Urinary bladder (tissue), 4 donors: ENCODE measurements around the gene RHNO1. TPM values are rescaled to one million over a fixed set of nuclear protein-coding genes. Genes with fewer than 3 reads are reported as not detected.

Source experiments
- DNase-seq: peaks from one replicate; pipeline ENCODE4 v3.0.0-alpha.2; 2015; ENCODE audit errors: extremely low spot score
- H3K27ac ChIP-seq: one replicate; pipeline ENCODE4 v1.5.1; 2013; ENCODE audit warnings: low read depth, mild to moderate bottlenecking, moderate library complexity
- H3K36me3 ChIP-seq: one replicate; pipeline ENCODE4 v1.6.1; 2013; ENCODE audit warnings: mild to moderate bottlenecking, moderate library complexity; ENCODE audit not compliant: insufficient read depth
- H3K4me1 ChIP-seq: one replicate; pipeline ENCODE4 v1.6.1; 2013; ENCODE audit warnings: mild to moderate bottlenecking, moderate library complexity; ENCODE audit not compliant: insufficient read depth
- H3K4me3 ChIP-seq: one replicate; pipeline ENCODE4 v1.5.1; 2013; ENCODE audit warnings: low read depth, low read length
- WGBS: extraction: QIAGEN DNeasy Blood & Tissue Kit; methylation state at CpG from one replicate; pipeline ENCODE4 v1.1.7; 2013; 5-methylcytosine and 5-hydroxymethylcytosine counted together
- polyA plus RNA-seq: library from polyadenylated mRNA; stranded (reverse); fragments of 200-250 nt; gene quantifications from one replicate; pipeline ENCODE4 v1.2.3, GENCODE V29; 2013
- total RNA-seq: library from RNA; depleted of rRNA; stranded (reverse); fragments of >200 nt; gene quantifications from one replicate; pipeline ENCODE4 v1.2.3, GENCODE V29; 2014
- donor health status: healthy with polysubstance abuse.
- donor health status: healthy.

The RHNO1 gene
- total and polyA plus RNA-seq, 2 donors: 12.0 to 27.4 TPM

GRCh38 chr12:2897418-2897817 is 20.4 kb downstream of the RHNO1 start:
- Histone ChIP-seq H3K36me3 (no peaks in the 10 kb centered on the region), H3K27ac (no peak overlapping the region), H3K4me1 (peaks cover 2% of the 10 kb centered on the region), H3K4me3 (no peak overlapping the region)
- DNase-seq: no peak
- 95% methylated on average over 5 of the region's 5 CpGs for WGBS

DNA sequence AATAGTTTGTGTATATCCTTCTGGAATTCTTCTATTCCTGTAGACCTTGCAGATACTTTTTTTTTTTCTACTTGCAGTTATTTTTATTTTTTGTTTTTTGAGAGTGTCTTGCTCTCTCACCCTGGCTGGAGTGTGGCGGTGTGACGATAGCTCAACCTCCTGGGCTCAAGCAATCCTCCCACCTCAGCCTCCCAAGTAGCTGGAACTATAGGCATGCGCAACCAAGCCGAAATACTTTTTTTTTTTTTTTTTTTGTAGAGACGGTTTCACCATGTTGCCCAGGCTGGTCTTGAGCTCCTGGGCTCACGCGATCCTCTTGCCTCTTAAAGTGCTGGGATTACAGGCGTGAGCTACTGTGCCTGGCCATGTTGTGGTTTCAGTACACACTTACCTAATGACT is 23.6 kb downstream of the RHNO1 start:
- Histone ChIP-seq H3K27ac (no peak overlapping the region), H3K4me3 (no peak overlapping the region), H3K36me3 (no peaks in the 10 kb centered on the region), H3K4me1 (peaks cover 2% of the 10 kb centered on the region)
- no peak for DNase-seq
- WGBS: 94% methylated on average over 8 of the region's 8 CpGs

DNA sequence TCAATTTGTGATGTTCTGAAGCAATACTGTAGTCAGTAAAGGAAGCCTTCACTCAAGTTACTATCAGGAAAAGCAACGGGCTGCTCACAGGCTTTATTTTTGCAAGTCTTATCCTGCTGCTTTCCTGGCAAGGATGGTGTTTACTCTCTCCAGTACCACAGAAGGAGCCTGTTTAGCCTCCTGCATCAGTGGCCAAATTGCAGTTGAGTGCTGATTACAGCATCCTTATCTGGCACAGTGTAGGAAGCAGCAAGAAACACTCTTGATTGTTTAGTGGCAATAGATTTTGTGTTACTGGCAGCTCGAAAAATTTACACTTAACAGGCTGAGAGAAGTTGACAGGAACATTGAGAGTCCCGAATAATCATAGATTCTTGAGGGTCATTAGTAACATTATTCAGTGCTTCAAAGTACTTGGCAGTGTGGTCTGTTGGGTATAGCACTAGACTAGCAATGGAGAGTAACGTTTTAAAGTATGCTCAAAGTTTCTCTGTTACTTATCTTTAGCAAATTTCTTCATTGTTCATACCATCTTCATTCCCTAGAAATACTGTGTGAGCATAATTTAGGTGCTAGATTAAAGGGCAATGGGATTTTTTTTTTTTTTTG is 25.4 kb downstream of the RHNO1 start:
- no peak for DNase-seq
- Histone ChIP-seq H3K36me3 (no peaks in the 10 kb centered on the region), H3K27ac (no peak overlapping the region), H3K4me3 (no peak overlapping the region), H3K4me1 (peaks cover 2% of the 10 kb centered on the region)
- WGBS: 22% methylated on average over 4 of the region's 4 CpGs

GRCh38 chr12:2904260-2904659 is 27.2 kb downstream of the RHNO1 start:
- Histone ChIP-seq H3K4me1 (peaks cover 2% of the 10 kb centered on the region), H3K27ac (no peak overlapping the region), H3K4me3 (no peak overlapping the region), H3K36me3 (no peaks in the 10 kb centered on the region)
- DNase-seq: no peak
- WGBS: 96% methylated on average over 2 of the region's 2 CpGs

DNA sequence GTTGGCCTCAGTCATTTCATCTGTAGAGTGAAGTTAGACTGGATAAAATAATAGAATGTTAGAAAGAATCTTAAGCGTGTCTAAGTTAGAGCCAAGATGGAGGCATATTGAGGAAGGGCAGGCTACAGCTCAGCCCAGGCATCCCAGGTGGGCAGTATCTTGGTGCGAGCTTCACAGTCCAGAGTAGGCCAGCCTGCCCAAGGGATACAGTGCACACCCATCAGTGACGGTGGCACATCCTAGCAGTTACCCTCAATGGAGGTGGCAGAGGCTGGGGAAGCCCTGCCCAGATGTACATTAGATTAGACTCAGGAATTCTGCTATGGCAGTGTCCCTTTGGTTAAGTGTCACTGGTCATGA is 35.2 kb downstream of the RHNO1 start:
- DNase-seq: no peak
- Histone ChIP-seq H3K4me1 (no peaks in the 10 kb centered on the region), H3K36me3 (no peaks in the 10 kb centered on the region), H3K27ac (no peak overlapping the region), H3K4me3 (no peak overlapping the region)
- 96% methylated on average over 3 of the region's 3 CpGs for WGBS

- Histone ChIP-seq H3K36me3 (peaks cover 2% of the 10 kb centered on the region), H3K4me1 (no peaks in the 10 kb centered on the region), H3K4me3 (no peak overlapping the region), H3K27ac (no peak overlapping the region)
- no peak for DNase-seq
- 88% methylated on average over 2 of the region's 2 CpGs for WGBS
These were observed 42.2 kb downstream of the RHNO1 start for GRCh38 chr12:2919249-2919648.

GRCh38 chr12:2922329-2922728 is 45.3 kb downstream of the RHNO1 start:
- peaks cover 2% of the 10 kb centered on the region for H3K36me3 ChIP-seq
- 95% methylated on average over 2 of the region's 2 CpGs for WGBS
- no peaks in the 10 kb centered on the region for H3K4me1 ChIP-seq
- DNase-seq: no peak
- H3K27ac ChIP-seq: no peak overlapping the region
- H3K4me3 ChIP-seq: no peak overlapping the region

DNA sequence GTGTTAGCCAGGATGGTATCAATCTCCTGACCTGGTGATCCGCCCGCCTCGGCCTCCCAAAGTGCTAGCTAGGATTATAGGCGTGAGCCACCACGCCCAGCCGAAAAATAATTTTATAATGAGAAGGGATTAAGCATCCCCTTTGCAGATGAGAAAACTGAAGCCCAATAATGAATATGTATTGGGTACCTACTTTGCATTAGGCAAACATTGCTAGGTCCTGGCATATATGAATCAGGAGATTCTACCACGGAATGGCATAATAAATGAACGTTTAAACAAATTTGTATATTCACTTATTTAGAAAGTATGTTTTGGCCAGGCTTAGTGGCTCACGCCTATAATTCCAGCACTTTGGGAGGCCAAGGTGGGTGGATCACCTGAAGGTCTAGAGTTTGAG is 46.0 kb downstream of the RHNO1 start:
- 97% methylated on average over 9 of the region's 9 CpGs for WGBS
- no peaks in the 10 kb centered on the region for H3K4me1 ChIP-seq
- peaks cover 2% of the 10 kb centered on the region for H3K36me3 ChIP-seq
- no peak overlapping the region for H3K4me3 ChIP-seq
- no peak overlapping the region for H3K27ac ChIP-seq
- DNase-seq: no peak

DNA sequence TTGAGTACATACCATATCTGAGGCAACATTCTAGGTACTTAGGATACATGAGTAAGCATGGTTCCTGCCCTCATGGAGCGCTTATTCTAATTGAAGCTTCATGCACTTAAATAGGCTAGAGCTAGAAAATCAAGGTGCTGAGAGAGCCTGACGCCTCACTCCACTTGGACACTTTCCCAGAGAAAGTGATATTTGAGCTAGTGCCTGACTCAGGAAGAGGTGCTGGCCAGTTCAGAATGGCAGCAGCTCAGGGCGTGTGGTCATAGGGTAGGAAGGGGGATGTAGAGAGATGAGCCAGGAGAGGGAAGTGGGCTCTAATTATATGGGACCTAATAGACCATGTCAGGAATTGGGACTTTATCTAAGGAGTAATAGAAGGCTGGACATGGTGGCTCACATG is 47.0 kb downstream of the RHNO1 start:
- no peak for DNase-seq
- Histone ChIP-seq H3K4me1 (no peaks in the 10 kb centered on the region), H3K36me3 (peaks cover 2% of the 10 kb centered on the region), H3K27ac (no peak overlapping the region), H3K4me3 (no peak overlapping the region)
- 89% methylated on average over 3 of the region's 3 CpGs for WGBS

DNA sequence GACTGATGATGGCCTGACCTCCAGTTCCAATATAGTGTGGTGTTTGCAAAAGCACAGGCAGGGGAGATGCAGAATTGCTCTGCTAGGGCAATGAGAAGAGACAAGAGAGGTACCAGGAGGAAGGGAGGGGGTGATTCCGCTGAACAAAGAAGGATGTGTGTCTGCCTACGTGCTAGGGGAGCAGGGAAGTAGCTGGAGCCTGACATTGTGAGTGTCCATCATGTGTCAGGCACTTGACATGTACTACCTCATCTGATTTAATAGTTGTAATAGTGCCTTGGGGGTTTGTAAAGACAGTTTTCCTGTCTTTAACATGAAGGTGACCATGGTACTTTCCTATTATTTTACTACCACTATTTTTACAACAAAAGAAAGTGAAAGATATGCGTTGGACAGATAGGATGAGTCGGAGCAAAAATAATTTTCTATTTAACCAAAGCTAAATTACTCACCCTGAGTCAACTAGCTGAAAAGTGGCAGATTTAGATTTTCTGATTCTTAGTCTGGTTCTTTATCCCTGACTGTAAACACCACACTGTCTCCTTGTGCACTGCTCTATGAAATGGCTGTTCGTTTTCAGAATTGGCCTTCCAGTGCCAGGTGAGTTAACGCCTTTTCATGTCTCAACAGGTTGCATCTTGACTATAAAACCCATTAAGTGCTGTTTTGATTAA is 48.4 kb downstream of the RHNO1 start:
- no peak for DNase-seq
- H3K36me3 ChIP-seq: peaks cover 2% of the 10 kb centered on the region
- H3K27ac ChIP-seq: no peak overlapping the region
- no peak overlapping the region for H3K4me3 ChIP-seq
- no peaks in the 10 kb centered on the region for H3K4me1 ChIP-seq
- 88% methylated on average over 6 of the region's 6 CpGs for WGBS

DNA sequence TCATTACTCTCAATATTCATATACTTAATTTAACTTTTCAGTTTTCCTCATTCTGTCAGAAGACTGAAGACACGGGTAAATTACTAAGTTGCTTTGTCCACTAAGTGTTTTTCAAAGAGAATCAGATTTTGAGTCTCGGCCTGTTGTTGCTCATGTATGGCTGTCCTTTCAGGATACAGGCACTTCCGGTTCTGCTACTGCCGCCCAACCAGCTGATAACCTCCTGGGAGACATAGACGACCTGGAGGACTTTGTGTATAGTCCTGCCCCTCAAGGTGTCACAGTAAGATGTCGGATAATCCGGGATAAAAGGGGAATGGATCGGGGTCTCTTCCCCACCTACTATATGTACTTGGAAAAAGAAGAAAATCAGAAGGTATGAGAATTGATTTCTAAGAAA is 53.8 kb downstream of the RHNO1 start:
- H3K27ac ChIP-seq: no peak overlapping the region
- H3K4me1 ChIP-seq: no peaks in the 10 kb centered on the region
- peaks cover 2% of the 10 kb centered on the region for H3K36me3 ChIP-seq
- DNase-seq: no peak
- no peak overlapping the region for H3K4me3 ChIP-seq
- 81% methylated on average over 8 of the region's 8 CpGs for WGBS

DNA sequence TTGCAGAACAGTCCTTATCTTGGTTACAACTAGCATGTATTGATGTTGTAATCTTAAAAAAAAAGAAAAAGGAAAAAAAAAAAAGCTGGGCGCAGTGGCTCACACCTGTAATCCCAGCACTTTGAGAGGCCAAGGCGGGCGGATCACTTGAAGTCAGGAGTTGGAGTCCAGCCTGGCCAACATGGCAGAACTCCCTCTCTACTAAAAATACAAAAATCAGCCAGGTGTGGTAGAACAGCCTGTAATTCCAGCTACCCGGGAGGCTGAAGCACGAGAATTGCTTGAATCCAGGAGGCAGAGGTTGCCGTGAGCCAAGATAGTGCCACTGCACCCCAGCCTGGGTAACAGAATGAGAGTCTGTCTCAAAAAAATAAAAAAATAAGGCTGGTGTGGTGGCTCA is 56.6 kb downstream of the RHNO1 start:
- no peaks in the 10 kb centered on the region for H3K4me1 ChIP-seq
- no peak overlapping the region for H3K4me3 ChIP-seq
- 98% methylated on average over 6 of the region's 6 CpGs for WGBS
- peaks cover 2% of the 10 kb centered on the region for H3K36me3 ChIP-seq
- no peak overlapping the region for H3K27ac ChIP-seq
- no peak for DNase-seq

GRCh38 chr12:2934371-2934770 is 57.3 kb downstream of the RHNO1 start:
- no peak overlapping the region for H3K4me3 ChIP-seq
- no peaks in the 10 kb centered on the region for H3K4me1 ChIP-seq
- 91% methylated on average over 6 of the region's 6 CpGs for WGBS
- H3K36me3 ChIP-seq: peaks cover 2% of the 10 kb centered on the region
- H3K27ac ChIP-seq: no peak overlapping the region
- no peak for DNase-seq

DNA sequence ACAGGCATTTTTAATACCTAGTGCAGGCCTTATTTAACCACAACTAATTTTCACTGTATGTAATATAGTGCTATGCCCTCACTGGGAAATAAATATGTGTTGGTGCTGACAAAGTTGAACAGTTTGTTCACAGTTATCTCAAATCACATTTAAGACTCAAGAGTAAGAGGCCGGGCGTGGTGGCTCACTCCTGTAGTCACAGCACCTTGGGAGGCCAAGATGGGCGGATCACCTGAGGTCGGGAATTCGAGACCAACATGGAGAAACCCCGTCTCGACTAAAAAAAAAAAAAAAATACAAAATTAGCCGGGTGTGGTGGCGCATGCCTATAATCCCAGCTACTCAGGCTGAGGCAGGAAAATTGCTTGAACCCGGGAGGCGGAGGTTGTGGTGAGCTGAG is 59.3 kb downstream of the RHNO1 start:
- 95% methylated on average over 11 of the region's 11 CpGs for WGBS

More for the DNA sequence above, 59.3 kb downstream of the RHNO1 start:
- Histone ChIP-seq H3K4me1 (no peaks in the 10 kb centered on the region), H3K36me3 (no peaks in the 10 kb centered on the region), H3K4me3 (no peak overlapping the region), H3K27ac (no peak overlapping the region)
- DNase-seq: no peak
